T-helper 2 cell (primary cell): ENCODE measurements around the gene LSG1.
A peak's percentile ranks its signal among the peaks of the same experiment; 100 is the strongest.

Source experiments
- DNase-seq, 5 experiments: peaks; one replicate each; pipeline versions ENCODE4 v3.0.0 to v3.0.0-alpha.2; 2012 to 2022
- total RNA-seq, 2 donors: gene quantifications; one replicate each; lab custom pipeline; 2026; lab: John Stamatoyannopoulos, UW

Gene LSG1
- total RNA-seq, result 82.6 to 104 reads per million in 2 donors

GRCh38 chr3:194671900-194672808 lies at the start of gene LSG1:
LSG1 (minus strand) TSS chr3:194672191; CDS start chr3:194672162, 29 bp downstream.
- DNase-seq, result peak; percentile 64 to 96 (median 81)

GRCh38 chr3:194720048-194720447 lies 48.1 kb upstream of the LSG1 start:
- DNase-seq, result no peak

GRCh38 chr3:194718079-194718478 lies 46.1 kb upstream of the LSG1 start:
- no peak for DNase-seq

- DNase-seq, result peak in 2 of 5 experiments; percentile 9 to 71
These were observed 43.2 kb upstream of the LSG1 start for GRCh38 chr3:194715022-194715800.

DNA sequence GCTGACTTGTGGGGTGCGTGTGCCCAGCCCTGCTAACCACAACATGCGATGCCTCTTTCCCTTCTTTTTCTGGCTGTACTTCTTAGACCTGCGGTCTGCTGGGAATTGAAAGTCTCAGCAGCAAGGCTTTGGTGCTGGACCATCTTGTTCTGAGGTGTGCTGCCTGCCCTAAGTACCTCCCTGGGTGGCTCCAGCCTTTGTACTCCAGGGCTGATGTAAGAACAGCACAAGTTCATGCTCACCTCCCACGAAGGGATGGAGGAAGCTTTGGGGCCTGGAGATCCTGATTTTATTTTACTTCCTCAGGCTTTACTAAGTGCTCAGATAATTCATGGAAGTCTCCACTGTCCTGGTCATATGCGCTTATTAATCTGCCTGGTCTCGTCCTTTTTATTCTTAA lies 42.6 kb upstream of the LSG1 start:
- DNase-seq, result no peak

DNA sequence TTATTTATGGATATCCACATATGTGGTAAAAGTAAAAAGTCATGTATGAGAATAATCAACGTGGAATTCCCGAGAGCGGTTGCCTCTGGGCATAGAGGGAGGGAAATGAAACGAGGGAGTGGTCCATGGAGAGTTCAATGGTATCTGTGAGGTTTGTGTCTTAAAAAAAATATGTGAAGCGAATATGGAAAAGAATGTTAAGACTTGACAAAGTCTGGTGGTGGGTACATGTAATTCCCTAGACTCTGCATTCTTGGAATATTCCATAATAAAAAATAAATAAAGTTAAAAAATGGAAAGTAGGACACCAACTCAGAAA lies 42.1 kb upstream of the LSG1 start:
- no peak for DNase-seq

DNA sequence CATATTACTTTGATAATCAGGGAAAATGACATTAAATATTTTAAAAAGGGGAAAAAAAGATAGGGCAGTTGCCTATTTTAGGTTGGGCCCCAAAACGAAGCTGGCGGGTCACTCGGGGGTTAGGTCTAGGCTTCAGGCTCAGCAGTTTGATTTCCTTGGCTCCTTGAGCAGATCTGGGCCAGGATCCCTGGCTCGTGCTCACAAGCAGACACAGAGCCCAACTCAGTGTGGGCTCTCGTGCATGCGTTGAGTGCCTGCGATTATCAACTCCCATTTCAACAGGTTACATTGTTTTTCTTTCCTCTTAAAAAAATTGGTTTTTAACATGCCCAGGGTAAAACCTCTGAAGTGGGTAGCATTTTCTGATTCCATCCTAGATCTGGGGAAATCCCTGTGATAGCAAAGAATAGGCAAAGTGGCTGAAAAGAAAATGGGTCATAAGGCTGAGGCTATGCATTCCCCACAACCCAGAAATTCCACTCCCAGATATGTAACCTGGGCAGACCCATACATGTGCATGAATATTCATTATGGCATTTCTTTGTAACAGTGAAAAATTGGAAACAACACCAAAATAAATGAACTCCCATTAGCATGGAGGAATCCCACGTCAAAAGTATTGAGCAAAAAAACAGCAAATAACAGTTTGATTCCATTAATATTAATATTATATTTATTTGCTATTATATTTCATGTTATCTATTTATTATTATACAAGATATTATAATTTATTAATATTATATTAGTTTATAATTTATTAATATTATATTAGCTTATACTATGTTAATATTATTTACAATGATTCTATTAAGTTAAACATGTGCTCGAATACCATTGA lies 41.5 kb upstream of the LSG1 start:
- DNase-seq, result no peak

GRCh38 chr3:194711913-194712312 lies 39.9 kb upstream of the LSG1 start:
- no peak for DNase-seq

- no peak for DNase-seq
These were observed 39.3 kb upstream of the LSG1 start for GRCh38 chr3:194711286-194711685.

DNA sequence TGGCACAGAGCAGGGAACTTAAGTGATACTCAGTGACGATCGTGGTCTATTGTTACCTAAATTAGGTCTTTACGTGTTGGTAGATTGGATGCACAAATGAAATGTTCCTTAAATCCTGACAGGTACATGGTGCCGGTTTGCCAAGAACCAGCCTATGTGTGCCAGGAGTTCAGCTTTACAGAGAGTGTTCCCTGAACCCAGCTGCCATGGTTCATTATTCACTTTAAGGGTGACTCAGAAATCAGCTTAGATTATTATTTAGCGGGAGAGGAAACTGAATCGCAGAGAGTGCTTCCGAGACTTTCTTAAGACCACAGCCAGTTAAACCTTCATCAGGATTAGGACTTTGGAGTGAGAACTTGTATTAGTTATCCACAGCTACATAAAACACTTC lies 35.2 kb upstream of the LSG1 start:
- DNase-seq, result no peak

DNA sequence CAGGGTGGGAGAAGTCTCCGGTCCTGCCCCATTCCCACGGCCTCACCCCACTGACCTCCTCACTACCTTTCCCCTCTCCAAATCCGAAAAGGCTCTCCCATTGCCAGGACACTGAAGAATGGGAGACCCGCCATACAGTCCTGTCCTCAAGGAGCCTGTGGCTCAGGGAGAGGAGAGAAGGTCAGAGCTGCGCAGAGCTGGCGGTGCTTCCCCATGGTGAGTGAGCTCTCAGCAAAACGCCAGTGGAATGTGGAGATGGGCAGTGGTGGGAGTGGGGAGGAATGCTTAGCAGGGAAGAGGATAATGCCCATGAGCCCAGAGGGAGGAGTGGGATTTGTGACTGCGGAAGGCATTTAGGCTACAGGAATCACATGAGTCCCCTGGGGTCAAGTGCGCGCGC lies 33.8 kb upstream of the LSG1 start:
- DNase-seq, result no peak

DNA sequence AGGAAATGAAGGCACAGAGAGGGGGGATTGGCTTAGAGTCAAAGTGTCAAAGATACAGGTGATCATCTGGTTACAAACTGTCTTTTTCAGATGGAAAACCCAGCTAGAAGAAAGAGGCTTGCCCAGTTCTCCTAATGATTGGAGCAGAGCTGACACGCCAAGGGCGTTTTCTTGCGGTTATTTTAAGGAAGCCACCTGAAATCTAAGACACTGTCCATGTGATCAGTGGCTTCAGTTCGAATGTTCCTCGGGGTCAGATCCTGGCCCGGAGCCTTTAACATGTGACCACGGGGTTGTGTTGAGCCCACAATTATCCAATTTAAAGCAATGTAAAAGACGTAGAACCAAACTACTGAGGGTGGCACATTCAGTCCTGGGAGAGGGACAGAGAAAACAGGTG lies 33.2 kb upstream of the LSG1 start:
- DNase-seq, result no peak

DNA sequence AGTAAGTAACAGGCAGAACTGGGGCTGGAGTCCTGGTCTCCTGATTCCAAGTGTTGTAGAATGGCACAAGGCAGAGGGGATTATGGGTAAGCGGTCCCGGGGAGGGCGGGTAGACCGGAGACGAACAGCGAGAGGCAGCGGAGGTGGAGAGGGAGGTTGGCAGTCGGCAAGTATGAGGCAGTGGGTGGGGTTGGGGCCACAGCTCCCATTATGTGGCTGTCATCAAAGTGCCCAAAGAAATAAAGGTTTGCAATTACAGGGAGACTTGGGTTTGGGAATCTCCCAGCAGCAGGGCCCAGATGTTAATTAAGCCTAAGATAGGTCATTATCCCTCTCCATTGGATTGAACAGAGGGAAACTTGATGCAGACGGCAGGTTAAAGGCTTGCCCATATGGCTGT lies 30.6 kb upstream of the LSG1 start:
- no peak for DNase-seq

DNA sequence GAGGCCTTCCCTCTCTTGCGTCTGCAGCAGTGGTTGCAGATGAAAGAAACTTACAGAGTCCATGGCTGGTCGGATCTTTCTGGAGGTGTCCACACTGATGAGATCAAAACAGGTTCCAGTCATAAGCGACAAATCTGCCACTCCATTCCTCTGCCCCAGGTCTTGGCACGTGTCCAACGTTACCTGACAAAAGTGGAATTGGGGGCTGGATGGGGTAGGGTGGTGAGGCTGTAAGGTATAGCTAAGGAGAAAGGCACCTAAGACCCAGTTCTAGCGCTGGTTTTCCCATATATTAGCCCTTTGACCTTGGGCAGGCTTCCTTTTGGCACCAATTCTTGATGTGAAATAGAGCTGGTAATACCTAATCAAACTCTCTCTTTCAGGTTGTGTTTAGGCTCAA lies 24.7 kb upstream of the LSG1 start:
- DNase-seq, result no peak

DNA sequence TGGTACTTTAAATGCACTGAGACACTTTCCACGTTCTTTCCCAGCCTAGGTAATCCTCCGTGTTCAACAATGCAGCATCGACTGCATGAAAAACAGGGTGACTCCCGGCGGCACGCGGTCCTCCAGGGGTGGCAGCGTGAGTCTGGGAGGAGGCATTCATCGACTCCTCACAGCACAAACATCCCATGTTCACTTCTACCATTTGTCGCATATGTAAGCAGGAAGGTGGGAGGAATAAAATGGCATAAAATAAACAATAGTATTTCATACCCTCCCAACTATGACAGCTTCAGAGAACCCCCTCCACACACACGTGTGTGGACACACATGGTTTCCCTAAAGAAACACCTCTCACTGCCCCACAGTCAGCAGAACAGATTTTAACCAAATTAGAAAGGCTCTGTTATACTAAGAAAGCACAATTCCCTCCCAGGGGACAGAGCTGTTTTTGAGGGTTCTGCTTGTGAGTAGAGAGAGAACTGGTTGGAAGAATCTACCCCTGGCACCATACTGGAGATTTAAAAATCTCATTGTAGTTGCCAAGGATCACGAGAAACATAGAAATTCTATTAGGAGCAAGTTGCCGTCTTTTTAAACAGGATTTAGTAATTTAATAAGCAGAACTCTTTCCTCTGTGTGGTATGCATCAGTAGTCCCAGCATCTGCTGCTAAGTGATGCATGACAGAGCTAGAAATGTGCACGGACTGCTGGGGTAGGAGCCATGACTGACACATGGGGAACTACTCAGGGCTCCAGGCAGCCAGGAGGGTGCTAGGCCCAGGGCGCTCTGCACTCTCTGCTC lies 19.7 kb upstream of the LSG1 start:
- no peak for DNase-seq

DNA sequence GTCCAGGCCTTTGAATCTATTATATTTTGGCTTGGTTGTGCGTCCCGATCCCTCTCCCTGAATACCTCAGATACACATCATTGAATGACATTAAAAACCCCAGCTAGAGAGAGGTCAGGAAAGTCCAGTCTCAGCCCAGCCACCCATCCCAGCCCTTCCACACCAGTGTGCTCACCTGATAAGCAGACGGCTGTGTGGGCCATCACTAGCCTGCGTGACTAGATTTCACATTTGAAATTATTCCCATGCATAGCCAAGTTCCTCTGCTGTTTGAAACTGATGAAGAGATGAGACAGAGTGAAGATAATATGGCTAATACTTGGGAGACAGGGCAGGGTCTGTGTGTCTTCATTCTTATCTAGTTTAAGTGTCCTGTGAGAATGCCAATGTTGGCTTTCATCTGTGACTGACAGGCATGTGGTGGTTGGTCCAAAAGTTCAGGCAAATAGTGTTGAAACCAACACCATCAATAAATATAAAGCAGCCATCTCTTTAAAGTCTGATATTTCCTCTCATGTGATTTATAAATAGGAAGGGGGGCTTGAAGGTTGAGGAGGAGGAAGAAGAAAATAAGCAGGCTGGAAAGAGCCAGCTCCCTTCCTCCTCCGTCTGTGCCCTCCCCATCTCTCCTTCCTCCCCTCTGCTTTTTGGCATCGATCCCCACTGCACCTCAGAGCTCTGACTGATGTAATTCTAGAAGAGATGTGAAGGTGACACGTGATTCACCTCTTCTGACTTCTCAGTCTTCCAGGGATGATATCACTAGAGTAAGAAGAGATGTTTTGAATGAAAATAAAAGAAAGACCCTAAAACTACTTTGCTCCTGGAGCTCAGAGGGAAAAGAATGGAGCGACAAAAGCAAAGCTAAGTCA lies 18.7 kb upstream of the LSG1 start:
- no peak for DNase-seq

- DNase-seq, result peak in 1 of 5 experiments; percentile 56
These were observed 17.5 kb upstream of the LSG1 start for GRCh38 chr3:194689493-194689944.

- DNase-seq, result no peak
These were observed 17.0 kb upstream of the LSG1 start for GRCh38 chr3:194688946-194689345.

GRCh38 chr3:194688200-194688740 lies 16.3 kb upstream of the LSG1 start:
- DNase-seq, result peak in 3 of 5 experiments; percentile 6 to 58 (median 50)

DNA sequence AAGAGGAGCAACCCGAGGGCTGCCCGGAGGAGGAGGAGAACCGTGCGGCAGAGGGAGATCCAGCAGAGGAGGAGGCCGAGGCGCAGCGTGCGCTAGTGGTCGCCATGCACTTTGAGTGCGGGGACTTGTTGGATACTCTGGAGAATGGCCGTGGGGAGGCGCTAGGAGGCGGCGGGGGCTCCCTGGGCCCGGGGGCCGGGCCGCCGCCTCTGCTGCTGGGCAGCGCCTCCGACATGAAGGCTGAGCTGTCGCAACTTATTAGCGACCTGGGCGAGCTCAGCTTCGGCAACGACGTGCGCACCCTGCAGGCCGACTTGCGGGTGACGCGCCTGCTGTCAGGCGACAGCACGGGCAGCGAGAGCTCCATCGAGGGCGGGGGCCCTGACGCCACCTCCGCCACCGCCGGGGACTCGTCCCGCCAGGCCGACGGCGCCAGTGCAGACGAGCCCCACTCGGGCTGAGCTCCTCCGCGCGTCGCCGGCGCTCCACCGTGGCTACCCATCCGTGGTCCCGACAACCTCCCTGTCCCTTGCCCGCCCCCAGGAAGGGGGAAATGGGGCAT lies 15.7 kb upstream of the LSG1 start:
- peak; percentile 52 to 94 (median 67) for DNase-seq
